Astrocyte (in vitro differentiated cells and primary cell): ENCODE results near the gene MCF2L.

Experiments
- EZH2 ChIP-seq: IDR thresholded peaks from 2 replicates; pipeline ENCODE4 v1.6.1; 2012; ENCODE audit warnings: mild to moderate bottlenecking, low read length, inconsistent platforms; ENCODE audit not compliant: insufficient read depth
- TF ChIP-seq, protein P1 (sequence below): IDR thresholded peaks from 2 replicates; pipeline ENCODE4 v1.5.1; 2011; ENCODE audit warnings: low read depth, mild to moderate bottlenecking, inconsistent platforms, low read length, moderate library complexity; ENCODE audit not compliant: insufficient read depth

DNA sequence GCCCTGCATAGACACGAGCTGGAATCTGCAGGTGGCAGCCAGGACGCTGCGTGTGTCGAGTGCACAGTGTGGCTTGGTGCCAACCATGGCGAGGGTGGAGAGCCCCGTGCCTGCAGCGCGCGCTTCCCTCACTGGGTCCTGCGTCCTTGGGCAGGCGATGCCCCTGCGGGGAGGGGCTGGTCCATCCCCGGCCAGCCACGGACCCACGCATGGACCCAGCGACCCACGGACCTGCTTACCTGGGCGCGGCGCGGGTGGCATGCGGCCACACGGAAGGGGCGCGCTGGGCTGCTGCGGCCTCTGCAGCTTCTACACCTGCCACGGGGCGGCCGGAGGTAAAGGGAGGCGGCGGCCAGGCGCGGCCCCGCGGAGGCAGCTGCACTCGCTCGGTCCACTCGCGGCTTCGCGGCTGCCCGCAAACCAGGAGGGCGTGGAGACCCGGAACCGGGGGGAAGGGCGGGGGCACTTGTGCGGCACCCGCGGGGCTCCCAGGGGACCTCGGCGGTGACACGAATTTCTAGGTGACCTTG, 569 bp upstream of the MCF2L start:
- TF ChIP-seq, protein P1, sequence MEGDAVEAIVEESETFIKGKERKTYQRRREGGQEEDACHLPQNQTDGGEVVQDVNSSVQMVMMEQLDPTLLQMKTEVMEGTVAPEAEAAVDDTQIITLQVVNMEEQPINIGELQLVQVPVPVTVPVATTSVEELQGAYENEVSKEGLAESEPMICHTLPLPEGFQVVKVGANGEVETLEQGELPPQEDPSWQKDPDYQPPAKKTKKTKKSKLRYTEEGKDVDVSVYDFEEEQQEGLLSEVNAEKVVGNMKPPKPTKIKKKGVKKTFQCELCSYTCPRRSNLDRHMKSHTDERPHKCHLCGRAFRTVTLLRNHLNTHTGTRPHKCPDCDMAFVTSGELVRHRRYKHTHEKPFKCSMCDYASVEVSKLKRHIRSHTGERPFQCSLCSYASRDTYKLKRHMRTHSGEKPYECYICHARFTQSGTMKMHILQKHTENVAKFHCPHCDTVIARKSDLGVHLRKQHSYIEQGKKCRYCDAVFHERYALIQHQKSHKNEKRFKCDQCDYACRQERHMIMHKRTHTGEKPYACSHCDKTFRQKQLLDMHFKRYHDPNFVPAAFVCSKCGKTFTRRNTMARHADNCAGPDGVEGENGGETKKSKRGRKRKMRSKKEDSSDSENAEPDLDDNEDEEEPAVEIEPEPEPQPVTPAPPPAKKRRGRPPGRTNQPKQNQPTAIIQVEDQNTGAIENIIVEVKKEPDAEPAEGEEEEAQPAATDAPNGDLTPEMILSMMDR, result no peak
- TF ChIP-seq EZH2, result peak; percentile 84
